ENCODE data around the gene ZNF609. TPM values are rescaled to one million over a fixed set of nuclear protein-coding genes. Genes with fewer than 3 reads are reported as not detected.

The ZNF609 gene
- total RNA-seq, 1 donor from 2014 or later, result 11.3 TPM

DNA sequence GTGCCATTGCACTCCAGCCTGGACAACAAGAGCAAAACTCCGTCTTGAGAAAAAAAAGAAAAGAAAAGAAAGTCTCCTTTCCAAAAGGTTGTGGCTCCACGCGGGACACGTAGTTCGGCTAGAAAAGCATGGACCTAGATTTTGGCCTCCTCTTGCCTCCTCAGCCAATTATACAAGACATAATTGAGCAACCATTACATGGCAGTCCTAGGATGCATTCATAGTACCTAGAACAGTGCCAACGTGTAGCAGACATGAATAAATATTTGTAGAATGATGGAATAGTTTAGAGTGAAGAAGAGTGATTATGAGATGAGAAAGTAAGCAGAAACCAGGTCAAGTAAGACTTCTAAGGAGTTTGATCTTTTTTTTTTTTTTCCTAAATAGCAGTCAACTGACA is 112.5 kb downstream of the ZNF609 start:
- TF ChIP-seq, protein P1, sequence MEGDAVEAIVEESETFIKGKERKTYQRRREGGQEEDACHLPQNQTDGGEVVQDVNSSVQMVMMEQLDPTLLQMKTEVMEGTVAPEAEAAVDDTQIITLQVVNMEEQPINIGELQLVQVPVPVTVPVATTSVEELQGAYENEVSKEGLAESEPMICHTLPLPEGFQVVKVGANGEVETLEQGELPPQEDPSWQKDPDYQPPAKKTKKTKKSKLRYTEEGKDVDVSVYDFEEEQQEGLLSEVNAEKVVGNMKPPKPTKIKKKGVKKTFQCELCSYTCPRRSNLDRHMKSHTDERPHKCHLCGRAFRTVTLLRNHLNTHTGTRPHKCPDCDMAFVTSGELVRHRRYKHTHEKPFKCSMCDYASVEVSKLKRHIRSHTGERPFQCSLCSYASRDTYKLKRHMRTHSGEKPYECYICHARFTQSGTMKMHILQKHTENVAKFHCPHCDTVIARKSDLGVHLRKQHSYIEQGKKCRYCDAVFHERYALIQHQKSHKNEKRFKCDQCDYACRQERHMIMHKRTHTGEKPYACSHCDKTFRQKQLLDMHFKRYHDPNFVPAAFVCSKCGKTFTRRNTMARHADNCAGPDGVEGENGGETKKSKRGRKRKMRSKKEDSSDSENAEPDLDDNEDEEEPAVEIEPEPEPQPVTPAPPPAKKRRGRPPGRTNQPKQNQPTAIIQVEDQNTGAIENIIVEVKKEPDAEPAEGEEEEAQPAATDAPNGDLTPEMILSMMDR (IDR thresholded peaks at IDR 0.05; ENCODE audit: insufficient read depth, low read length, severe bottlenecking), result no peak
- Histone ChIP-seq H3K36me3 (ENCODE audit: control insufficient read depth, insufficient read depth, low read length) (no peaks in the 10 kb centered on the region), H3K27me3 (ENCODE audit: control insufficient read depth, insufficient read depth, low read length) (no peaks in the 10 kb centered on the region), H3K4me3 (ENCODE audit: low read depth, low read length) (no peak overlapping the region)
- FAIRE-seq (no peak), DNase-seq (ENCODE audit: low read depth) (no peak)

DNA sequence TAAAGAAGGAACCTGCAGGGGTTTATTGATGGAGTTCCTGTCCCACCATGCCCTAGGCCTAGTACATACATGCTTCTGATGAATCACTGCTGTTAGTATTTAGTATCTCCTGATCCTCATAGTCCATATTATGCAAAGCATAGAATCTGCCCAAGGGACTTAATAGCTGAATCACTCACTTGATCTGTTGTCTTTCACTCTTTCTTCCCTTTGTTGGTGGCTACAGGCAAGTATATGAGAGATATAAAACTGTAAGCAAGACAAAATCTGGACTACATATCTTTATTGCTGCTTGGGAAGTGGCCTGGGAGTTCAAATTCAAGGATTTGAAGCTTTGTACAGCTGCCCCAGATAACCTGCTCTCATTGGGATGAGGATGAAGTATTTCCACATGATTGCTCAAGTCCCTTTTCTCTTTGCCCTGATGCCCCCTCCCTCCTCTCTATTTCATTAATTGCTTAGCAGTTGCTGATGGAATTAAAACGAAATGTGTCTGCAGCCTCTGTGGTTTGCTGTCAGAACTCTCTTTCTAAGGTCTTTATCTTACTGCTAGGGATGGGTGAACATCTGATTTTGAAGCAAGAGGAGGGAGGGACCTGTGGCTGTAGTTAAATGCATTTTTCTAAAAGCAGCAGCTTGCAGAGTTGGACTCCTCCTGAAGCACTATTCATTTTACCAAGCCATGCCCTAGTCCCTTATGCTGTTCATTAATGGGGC is 114.1 kb downstream of the ZNF609 start:
- H3K36me3 ChIP-seq (ENCODE audit: control insufficient read depth, insufficient read depth, low read length), result no peaks in the 10 kb centered on the region

DNA sequence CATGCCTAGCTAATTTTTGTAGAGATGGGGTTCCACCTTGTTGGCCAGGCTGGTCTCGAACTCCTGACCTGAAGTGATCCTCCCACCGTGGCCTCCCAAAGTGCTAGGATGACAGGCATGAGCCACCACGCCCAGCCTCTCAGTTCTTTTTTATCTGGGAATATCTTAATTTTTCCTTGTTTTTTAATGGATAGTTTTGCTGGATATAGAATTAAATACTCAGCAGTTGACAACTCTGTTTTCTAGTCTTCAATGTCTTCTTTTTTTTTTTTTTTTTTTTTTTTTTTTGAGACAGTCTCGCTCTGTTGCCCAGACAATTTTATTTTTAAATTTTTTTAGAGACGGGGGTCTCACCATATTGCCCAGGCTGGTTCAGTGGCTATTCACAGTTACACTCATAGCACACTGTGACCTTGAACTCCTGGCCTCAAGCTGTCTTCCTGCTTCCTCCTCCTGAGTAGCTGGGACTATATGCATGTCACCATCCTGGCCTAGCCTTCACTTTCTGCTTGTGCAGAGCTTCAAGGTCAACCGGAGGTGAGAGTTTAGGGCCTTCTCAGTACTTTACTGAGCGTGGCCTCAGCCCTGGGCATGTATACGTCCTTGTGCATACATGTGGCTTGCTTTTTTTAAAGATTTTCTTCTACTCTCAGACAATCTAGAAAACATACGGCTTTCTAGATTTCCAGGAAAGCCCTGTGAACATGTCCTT is 120.5 kb downstream of the ZNF609 start:
- H3K36me3 ChIP-seq (ENCODE audit: control insufficient read depth, insufficient read depth, low read length), result no peaks in the 10 kb centered on the region
- TF ChIP-seq, protein P1 (IDR thresholded peaks at IDR 0.05; ENCODE audit: insufficient read depth, low read length, severe bottlenecking), result no peak
- FAIRE-seq (no peak), DNase-seq (ENCODE audit: low read depth) (no peak)
- H3K4me3 ChIP-seq (ENCODE audit: low read depth, low read length), result no peak overlapping the region
- no peaks in the 10 kb centered on the region for H3K27me3 ChIP-seq (ENCODE audit: control insufficient read depth, insufficient read depth, low read length)

More for the DNA sequence above, 114.1 kb downstream of the ZNF609 start:
- FAIRE-seq, result no peak
- DNase-seq (ENCODE audit: low read depth), result peak; percentile 95
- Histone ChIP-seq H3K4me3 (ENCODE audit: low read depth, low read length) (no peak overlapping the region), H3K27me3 (ENCODE audit: control insufficient read depth, insufficient read depth, low read length) (no peaks in the 10 kb centered on the region)
- TF ChIP-seq, protein P1 (IDR thresholded peaks at IDR 0.05; ENCODE audit: insufficient read depth, low read length, severe bottlenecking), result no peak

DNA sequence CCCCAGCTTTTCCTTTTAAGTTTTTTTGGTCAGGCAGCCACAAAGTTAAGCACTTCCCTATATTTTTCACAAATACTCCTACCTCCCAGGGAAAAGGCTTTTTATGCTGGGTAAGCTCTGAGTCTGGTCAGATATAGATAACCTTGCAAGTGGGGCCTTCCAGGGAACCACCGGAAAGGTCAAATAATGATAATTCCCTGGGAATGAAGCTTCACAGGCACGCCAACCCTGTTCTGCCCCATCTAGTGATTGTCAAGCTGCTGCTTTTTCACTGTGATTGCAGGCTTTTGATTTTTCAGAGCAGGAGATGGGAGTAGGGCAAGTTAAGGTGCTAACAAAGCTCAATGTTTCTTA is 121.0 kb downstream of the ZNF609 start:
- Histone ChIP-seq H3K4me3 (ENCODE audit: low read depth, low read length) (no peak overlapping the region), H3K27me3 (ENCODE audit: control insufficient read depth, insufficient read depth, low read length) (no peaks in the 10 kb centered on the region), H3K36me3 (ENCODE audit: control insufficient read depth, insufficient read depth, low read length) (no peaks in the 10 kb centered on the region)
- DNase-seq (ENCODE audit: low read depth) (no peak), FAIRE-seq (no peak)
- TF ChIP-seq, protein P1 (IDR thresholded peaks at IDR 0.05; ENCODE audit: insufficient read depth, low read length, severe bottlenecking), result no peak

DNA sequence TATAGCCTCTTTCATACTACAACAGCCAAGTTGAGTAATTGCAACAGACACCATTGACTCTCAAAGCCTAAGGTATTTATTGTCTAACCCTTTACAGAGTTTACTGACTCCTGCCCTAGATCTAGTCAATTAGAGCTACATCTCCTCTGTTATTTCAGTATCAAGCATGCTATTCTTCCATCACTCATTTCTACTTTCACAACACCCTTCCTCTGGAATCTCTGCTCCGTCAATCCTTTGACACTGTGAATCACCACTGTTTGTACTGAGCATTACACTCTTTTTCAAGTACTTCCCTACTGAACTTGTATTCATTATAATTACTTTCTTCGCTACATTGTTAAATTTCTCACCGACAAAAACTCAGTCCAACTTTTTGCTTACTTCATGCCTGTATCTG is 121.8 kb downstream of the ZNF609 start:
- TF ChIP-seq, protein P1 (IDR thresholded peaks at IDR 0.05; ENCODE audit: insufficient read depth, low read length, severe bottlenecking), result no peak
- Histone ChIP-seq H3K27me3 (ENCODE audit: control insufficient read depth, insufficient read depth, low read length) (no peaks in the 10 kb centered on the region), H3K36me3 (ENCODE audit: control insufficient read depth, insufficient read depth, low read length) (no peaks in the 10 kb centered on the region), H3K4me3 (ENCODE audit: low read depth, low read length) (no peak overlapping the region)
- peak; percentile 53 for DNase-seq (ENCODE audit: low read depth)
- FAIRE-seq, result no peak
